Posterior vena cava (tissue), 2 donors: ENCODE data around the gene MSL3. TPM values are rescaled to one million over a fixed set of nuclear protein-coding genes. Genes with fewer than 3 reads are reported as not detected.

ENCODE experiments used
- DNase-seq: peaks from one replicate; pipeline ENCODE4 v3.0.0-alpha.2; 2020; ENCODE audit warnings: low spot score
- intact Hi-C, 2 donors: fragments of 100-400 bp; cut with DNase I; formaldehyde crosslinking; loops; one replicate each; pipeline versions ENCODE4 v1.14.1 to v1.14.2; 2022 to 2023
- total RNA-seq, 2 donors: library from RNA; stranded (reverse); fragmentation: NEBNext Ultra II Directional; extraction: Animal tissue kit (Norgen Biotek cat#: 25700); gene quantifications; one replicate each; pipeline ENCODE4 v1.2.1, GENCODE V29; 2021
- donor health status: DM: yes; HTN: yes; CAD: no.
- donor health status: DM: yes; HTN: yes; CAD: no.

MSL3 gene
- total RNA-seq, 2 donors from 2014 or later: 25.5 to 36.7 TPM

- DNase-seq: no peak
- intact Hi-C loops: no loop called here
Observed at GRCh38 chrX:11792461-11793421, 34.7 kb downstream of the MSL3 start.

GRCh38 chrX:11793734-11794133, 35.7 kb downstream of the MSL3 start:
- intact Hi-C loops: no loop called here
- DNase-seq: no peak

GRCh38 chrX:11813341-11813740, 55.3 kb downstream of the MSL3 start:
- DNase-seq: no peak
- intact Hi-C loops: loop anchor here in 1 of 2 donors (10.0 kb wide), 1 partner anchor 59 kb away; the partner anchor contains the start of gene MSL3

Other genes with a start within 250 kb of the MSL3 start
- gene ARHGAP6, start 92.3 kb upstream of the MSL3 start, total RNA-seq: 10 to 100 TPM; 19.6 to 20.2 TPM